Posterior cingulate gyrus (tissue), 11 donors: ENCODE measurements around the gene PPP2R2B.

Experiments used
- DNase-seq, 10 donors: peaks; one replicate each; pipeline versions ENCODE4 v3.0.0 to v3.0.0-alpha.2; 2020 to 2021; ENCODE audit warnings: mixed read lengths in 3 of 10
- intact Hi-C: fragments of 100-400 bp; cut with DNase I; formaldehyde crosslinking; loops from one replicate; pipeline ENCODE4 v1.15.1; 2023

Gene PPP2R2B

DNA sequence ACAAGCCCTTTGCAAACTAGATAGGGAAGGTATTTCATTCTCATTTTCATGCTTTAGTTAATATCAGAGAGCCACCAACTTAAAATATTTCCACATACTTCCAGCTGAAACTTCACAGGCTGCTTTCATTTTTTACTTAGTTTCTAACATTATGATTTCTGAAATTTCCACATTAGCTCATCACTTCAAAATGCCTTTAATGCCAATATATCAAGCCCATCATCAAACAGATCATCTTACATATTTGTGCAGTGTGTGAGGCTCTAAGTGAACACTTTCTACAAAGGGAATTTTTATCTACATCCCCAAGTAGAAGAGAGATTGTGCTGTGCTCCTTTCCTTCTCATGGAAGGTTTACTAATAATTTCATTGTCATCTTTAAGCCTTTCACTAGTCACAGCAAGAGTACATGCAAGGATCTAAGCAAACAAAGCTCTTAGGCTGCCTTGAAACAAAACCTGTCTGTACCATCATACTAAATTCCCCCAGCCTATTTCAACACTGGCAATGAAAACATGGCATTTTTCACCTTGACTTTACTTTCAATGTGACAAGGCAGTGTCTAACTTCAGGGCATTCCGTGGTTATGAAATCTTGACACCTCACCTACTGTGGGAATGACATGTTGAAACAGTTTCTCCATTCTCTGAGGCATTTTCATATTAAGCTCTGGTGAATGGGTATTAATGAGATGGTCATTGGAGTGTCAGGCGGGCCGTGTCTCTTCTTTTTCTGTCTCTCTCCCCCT, 45.4 kb downstream of the PPP2R2B start:
- DNase-seq: no peak
- intact Hi-C loops: loop anchor here (5.0 kb wide), 1 partner anchor 44 kb away; the partner anchor contains the start of gene PPP2R2B

GRCh38 chr5:146828385-146828784, 50.2 kb downstream of the PPP2R2B start:
- intact Hi-C loops: no loop called here
- DNase-seq: no peak

- intact Hi-C loops: no loop called here
- no peak for DNase-seq
Measured at GRCh38 chr5:146827901-146828300, 50.7 kb downstream of the PPP2R2B start.

GRCh38 chr5:146825033-146825432, 53.5 kb downstream of the PPP2R2B start:
- intact Hi-C loops: no loop called here
- peak in 3 of 10 donors; percentile 30 to 60 (median 34) for DNase-seq

DNA sequence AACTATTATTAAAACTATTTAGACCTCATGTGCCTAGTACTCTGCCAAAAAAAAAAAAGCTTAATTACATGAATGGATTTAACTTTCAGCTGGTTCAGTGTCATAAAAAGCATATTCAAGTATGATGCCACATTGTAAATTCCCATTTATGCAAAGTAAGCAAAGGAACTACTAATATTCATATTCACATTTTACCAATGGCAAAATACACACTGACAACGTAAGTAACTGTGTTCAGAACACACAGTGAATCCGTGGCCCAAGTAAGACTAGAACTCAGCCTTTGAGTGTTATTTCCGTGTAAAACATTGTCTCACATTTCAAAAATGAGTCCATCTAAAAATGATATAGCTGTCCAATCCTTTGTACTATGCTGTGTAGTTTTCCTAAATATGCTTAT, 56.8 kb downstream of the PPP2R2B start:
- intact Hi-C loops: no loop called here
- DNase-seq: no peak

DNA sequence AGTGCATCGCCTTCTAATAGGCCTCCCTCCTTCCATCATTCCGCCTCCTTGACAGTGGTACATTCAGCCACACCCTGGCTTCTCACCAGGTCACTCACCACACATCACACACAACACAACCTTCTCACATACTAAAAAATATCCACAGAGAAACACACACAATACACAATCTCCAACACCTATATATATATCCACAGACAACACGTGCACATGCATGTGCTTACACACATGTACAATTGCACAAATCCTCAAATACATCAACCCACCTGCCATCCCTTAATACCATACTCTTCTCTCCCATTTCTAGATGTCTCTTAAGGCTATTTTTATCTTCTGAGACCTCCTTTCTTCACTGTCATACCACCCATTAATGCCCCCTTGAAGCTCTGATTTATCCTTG, 57.6 kb downstream of the PPP2R2B start:
- intact Hi-C loops: no loop called here
- no peak for DNase-seq

DNA sequence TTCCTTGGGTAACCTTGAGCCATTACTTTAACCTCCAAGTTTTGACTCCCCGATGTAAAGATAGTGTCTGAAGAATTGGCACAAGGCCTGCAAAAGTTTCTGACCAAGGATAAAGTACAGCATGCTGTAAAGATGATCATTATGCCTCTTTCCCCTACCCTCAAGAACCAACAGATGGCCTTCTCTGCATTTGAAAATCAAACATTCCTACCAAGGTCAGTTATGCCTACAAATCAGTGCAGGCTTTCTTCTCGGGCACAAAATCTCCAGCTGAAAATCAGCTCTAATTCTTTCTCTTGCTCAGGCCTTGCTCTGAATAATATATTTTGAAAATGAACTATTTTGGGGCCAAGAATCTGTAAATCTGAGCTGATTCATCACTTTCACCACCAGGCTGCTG, 59.7 kb downstream of the PPP2R2B start:
- no peak for DNase-seq
- intact Hi-C loops: no loop called here

DNA sequence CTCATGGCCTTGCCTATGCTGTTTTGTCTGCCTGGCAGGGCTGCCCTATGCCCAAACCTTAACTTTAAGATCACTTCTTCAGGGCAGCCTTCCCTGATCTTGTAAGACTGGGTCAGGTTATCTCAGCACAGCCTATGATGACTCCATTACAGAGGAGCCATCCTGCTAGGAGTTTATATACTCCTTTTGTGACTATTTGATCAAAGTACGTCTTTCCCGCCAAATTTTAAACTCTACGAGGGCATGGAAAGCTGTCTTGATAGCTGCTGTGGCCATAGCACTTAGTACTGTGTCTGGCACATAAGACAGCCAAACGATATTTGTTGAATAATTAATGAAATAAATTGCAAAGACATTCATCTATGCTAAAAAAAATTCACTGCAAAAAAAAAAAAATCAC, 60.6 kb downstream of the PPP2R2B start:
- DNase-seq: no peak
- intact Hi-C loops: no loop called here

GRCh38 chr5:146816775-146817387, 61.7 kb downstream of the PPP2R2B start:
- DNase-seq: no peak

DNA sequence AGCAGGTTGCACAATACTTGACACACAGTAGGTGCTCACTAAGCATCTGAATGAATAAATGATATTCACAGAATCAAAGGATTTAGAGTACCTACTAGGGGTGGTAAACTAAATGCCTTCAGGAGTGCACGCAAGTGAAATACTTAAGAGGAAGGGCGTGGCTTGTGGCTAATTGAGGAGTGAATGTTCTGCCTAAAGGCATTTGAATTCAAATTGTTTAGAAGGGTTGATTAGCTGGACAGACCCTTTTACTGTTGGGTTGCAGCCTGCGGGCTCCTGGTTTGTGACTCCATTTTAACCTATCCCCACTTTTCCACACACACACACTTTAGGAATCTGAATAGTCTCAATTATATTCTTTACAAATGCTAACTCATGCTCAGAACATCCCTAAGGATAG, 63.1 kb downstream of the PPP2R2B start:
- no peak for DNase-seq
- intact Hi-C loops: no loop called here

More at GRCh38 chr5:146816775-146817387, 61.7 kb downstream of the PPP2R2B start:
- intact Hi-C loops: no loop called here

DNA sequence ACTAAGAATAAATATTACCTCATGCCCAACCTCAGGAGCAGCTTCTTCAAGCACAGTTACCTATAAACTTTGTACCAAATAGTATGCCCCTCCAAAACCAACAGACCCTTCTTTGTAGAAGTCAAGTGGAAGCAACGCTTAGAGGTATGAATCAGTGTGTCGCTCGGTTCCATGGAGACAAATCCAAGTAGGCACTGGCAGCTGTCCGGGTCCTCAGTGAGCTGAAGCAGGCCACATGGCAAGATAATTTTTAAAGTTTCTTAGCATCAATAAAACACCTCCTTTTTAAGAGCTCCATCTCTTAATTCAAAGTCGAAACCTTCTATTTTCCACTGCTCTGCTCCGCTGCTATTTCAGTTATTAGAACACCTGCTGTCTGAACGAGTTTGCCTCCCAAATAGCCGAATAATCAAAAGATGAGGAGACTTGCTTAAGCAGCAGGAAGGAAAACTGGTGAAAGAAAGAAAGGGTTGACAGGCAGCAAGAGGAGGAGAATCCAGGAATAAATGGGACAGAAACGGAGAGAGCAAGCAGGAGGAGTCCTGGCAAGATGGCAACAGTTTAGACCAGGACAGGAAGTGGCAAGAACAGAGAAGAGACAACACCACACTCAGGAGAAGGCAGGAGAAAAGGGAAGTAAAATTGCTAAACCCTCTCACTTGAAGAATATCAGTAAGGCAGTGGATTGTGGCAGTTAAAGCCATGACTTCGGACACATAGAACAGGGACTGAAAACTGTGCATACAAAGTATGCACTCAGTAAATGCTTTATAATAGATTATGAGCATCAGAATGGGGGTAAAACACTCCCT, 65.0 kb downstream of the PPP2R2B start:
- DNase-seq: peak in 3 of 10 donors; percentile 11 to 83 (median 17)
- intact Hi-C loops: no loop called here

DNA sequence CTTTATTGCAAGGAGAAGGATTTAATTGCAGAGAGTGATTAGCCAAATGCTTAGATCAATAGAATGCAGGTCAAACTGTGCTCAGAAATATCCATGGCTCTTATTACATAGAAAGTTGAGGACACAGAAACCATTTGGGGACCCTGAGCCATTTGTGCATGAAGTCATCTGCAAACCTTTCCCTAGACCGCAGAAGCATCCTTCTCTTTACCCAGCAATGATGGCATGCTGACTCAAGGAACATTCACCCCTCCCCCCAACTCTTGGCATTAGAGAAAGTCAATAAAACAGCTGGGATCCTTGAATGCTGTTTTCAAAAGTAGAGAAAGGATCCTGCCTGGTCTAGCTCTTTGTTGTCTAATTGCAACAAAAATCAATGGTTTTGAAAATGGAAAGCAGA, 73.5 kb downstream of the PPP2R2B start:
- intact Hi-C loops: no loop called here
- DNase-seq: no peak

- DNase-seq: no peak
- intact Hi-C loops: no loop called here
Measured at GRCh38 chr5:146802945-146803522, 75.5 kb downstream of the PPP2R2B start.

DNA sequence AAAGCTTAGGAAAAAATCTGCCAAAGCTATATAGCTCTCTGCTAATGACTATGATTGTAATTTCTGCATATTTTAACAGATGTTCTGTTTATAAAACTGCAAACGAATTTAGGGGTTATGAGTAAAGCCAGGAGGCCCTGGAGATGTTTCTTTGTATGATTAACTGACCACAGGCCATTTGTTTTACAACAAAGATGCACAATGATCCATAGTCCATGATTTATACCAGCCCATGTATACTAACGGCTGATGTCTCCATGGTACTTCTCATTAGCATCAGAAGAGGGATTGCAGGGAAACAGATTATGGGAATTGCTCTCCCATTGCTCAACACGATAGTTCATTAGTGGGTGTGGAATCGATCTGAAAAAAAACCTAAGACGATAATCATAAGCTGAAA, 78.9 kb downstream of the PPP2R2B start:
- no peak for DNase-seq
- intact Hi-C loops: no loop called here

- no peak for DNase-seq
- intact Hi-C loops: no loop called here
Measured at GRCh38 chr5:146799231-146799630, 79.3 kb downstream of the PPP2R2B start.

GRCh38 chr5:146797658-146798057, 80.9 kb downstream of the PPP2R2B start:
- no peak for DNase-seq
- intact Hi-C loops: no loop called here

- intact Hi-C loops: no loop called here
- no peak for DNase-seq
Measured at GRCh38 chr5:146796911-146797310, 81.6 kb downstream of the PPP2R2B start.

DNA sequence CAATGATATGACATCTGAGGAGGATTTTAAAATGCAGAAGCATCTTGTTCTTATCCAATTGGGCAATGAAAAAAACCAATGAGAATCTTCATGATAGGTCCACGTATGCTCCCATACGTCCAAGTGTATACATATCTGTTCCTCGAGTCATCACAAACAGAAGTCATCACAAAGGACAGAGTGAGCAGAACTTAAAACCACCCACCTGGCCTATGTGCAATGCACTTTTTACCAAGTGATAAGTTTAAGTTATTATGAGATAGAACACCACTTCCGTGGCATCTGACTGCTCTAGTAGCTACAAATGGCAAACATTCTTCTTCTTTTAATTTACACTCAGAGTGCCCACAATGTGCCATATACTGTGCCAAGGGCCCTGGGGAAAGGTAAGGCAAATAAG, 82.4 kb downstream of the PPP2R2B start:
- no peak for DNase-seq
- intact Hi-C loops: no loop called here

GRCh38 chr5:146794326-146795029, 84.1 kb downstream of the PPP2R2B start:
- DNase-seq: no peak

DNA sequence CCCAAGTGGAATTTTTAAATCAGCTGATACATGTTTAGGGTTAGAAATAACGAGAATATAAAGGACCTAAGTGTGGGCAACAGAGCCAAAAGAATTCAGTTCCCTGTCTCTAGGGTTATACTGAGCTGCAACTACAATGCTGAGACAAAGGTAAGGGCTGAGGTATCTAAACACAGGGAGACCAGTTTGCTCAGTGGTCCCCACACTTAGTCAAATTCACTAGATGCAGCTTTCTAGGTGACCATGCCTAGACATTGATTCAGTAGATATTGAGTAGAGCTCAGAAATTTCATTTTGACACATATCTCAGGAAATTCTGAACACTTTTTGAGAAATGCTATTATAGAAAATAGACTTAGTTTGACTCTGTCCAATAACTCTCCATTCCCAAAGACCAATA, 84.8 kb downstream of the PPP2R2B start:
- DNase-seq: no peak
- intact Hi-C loops: no loop called here

More at GRCh38 chr5:146794326-146795029, 84.1 kb downstream of the PPP2R2B start:
- intact Hi-C loops: no loop called here
